Measurements from ENCODE around the gene SH2D2A.

- TF ChIP-seq POLR2A (IDR thresholded peaks at IDR 0.05; ENCODE audit: low read depth, low read length) (no peak), POLR2AphosphoS5 (IDR thresholded peaks at IDR 0.05; ENCODE audit: low read depth, low read length) (no peak), TAF1 (IDR thresholded peaks at IDR 0.05; ENCODE audit: borderline replicate concordance, low read depth, low read length) (no peak)
These were observed 46.5 kb upstream of the SH2D2A start for GRCh38 chr1:156862997-156863599.
